Measurements from ENCODE around the gene CCNY.

DNA sequence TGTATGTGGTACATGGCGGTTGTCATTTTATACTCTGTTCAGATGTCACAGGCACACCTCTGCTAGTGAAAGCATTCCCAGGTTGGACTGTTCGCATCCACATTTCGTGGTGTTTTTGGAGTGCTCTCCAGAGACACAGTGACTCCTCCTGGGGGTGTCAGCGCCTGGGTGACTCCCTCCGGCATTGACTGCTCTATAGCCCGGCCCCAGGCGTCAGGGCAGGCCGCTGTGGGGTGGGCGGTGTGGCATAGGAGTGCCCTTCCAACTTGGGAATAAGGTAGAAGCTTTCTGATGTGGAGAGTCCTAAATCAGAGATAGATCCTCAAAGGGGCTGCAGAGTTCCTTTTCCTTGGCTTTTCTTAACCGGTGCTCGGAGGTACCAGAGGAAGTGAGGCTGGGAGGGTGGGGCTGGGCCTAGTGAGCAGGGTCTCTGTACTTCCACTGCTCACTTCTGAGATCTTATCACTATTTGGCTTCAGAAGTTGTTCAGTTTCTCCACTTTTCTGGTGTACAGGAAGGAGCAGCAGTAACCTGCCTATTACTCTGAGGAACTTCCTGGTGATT is 32.3 kb downstream of the CCNY start:
- no peak for TF ChIP-seq POLR2A (IDR thresholded peaks at IDR 0.05; ENCODE audit: low read depth, low read length)
- TF ChIP-seq TAF1 (IDR thresholded peaks at IDR 0.05; ENCODE audit: low read depth, low read length) = no peak
- no peak for TF ChIP-seq POLR2AphosphoS5 (IDR thresholded peaks at IDR 0.05; ENCODE audit: low read depth, low read length)
- TF ChIP-seq SPI1 (IDR thresholded peaks at IDR 0.05; ENCODE audit: low read depth, low read length) = no peak
- no peak for TF ChIP-seq POU2F2 (IDR thresholded peaks at IDR 0.05; ENCODE audit: low read depth, low read length)
- TF ChIP-seq PAX5 (IDR thresholded peaks at IDR 0.05; ENCODE audit: insufficient read depth, low read length, severe bottlenecking) = no peak

Data from GM12891 (cell line).